ENCODE measurements around the gene PFDN1.
"Not testable (repeated sequence)": the region's sequence is repeated elsewhere in the genome, so short reads cannot be mapped to it uniquely, and the experiment has no call there.

The PFDN1 gene

GRCh38 chr5:140214831-140215230 is 88.1 kb downstream of the PFDN1 start:
- DNase-seq (ENCODE audit: low read depth, low spot score) = no peak

- no peak for DNase-seq (ENCODE audit: low read depth, low spot score)
Observed at GRCh38 chr5:140213370-140213983, 89.4 kb downstream of the PFDN1 start.

- no peak for DNase-seq (ENCODE audit: low read depth, low spot score)
Observed at GRCh38 chr5:140208065-140208464, 94.8 kb downstream of the PFDN1 start.

- DNase-seq (ENCODE audit: low read depth, low spot score) = no peak
Observed at GRCh38 chr5:140207250-140207964, 95.5 kb downstream of the PFDN1 start.

GRCh38 chr5:140205952-140206351 is 96.9 kb downstream of the PFDN1 start:
- peak; percentile 44 for DNase-seq (ENCODE audit: low read depth, low spot score)

GRCh38 chr5:140205216-140205615 is 97.7 kb downstream of the PFDN1 start:
- DNase-seq (ENCODE audit: low read depth, low spot score) = no peak

- no peak for DNase-seq (ENCODE audit: low read depth, low spot score)
Observed at GRCh38 chr5:140202610-140203009, 100.3 kb downstream of the PFDN1 start.

GRCh38 chr5:140202078-140202477 is 100.8 kb downstream of the PFDN1 start:
- DNase-seq (ENCODE audit: low read depth, low spot score) = no peak

GRCh38 chr5:140198915-140199314 is 104.0 kb downstream of the PFDN1 start:
- not testable (repeated sequence) for DNase-seq (ENCODE audit: low read depth, low spot score)

- DNase-seq (ENCODE audit: low read depth, low spot score) = no peak
Observed at GRCh38 chr5:140197023-140197422, 105.9 kb downstream of the PFDN1 start.

GRCh38 chr5:140196115-140196814 is 106.6 kb downstream of the PFDN1 start:
- no peak for DNase-seq (ENCODE audit: low read depth, low spot score)
